ENCODE measurements around the gene MAP4K1.

MAP4K1 gene

GRCh38 chr19:38617764-38618589 lies at the start of gene MAP4K1:
Gene MAP4K1 (minus strand): TSS chr19:38617953. CDS start chr19:38617895, 58 bp downstream.
- DNase-seq (ENCODE audit: low read depth), result no peak

GRCh38 chr19:38666663-38667511 lies 49.1 kb upstream of the MAP4K1 start:
- peak; percentile 71 for DNase-seq (ENCODE audit: low read depth)

- DNase-seq (ENCODE audit: low read depth), result peak; percentile 76
Measured at GRCh38 chr19:38665950-38666662, 48.4 kb upstream of the MAP4K1 start.

- no peak for DNase-seq (ENCODE audit: low read depth)
Measured at GRCh38 chr19:38665219-38665931, 47.6 kb upstream of the MAP4K1 start.

- DNase-seq (ENCODE audit: low read depth), result no peak
Measured at GRCh38 chr19:38664503-38665211, 46.9 kb upstream of the MAP4K1 start.

GRCh38 chr19:38663957-38664502 lies 46.3 kb upstream of the MAP4K1 start:
- DNase-seq (ENCODE audit: low read depth), result no peak

- DNase-seq (ENCODE audit: low read depth), result no peak
Measured at GRCh38 chr19:38663156-38663651, 45.5 kb upstream of the MAP4K1 start.

- DNase-seq (ENCODE audit: low read depth), result no peak
Measured at GRCh38 chr19:38662537-38663155, 44.9 kb upstream of the MAP4K1 start.

- no peak for DNase-seq (ENCODE audit: low read depth)
Measured at GRCh38 chr19:38661996-38662395, 44.2 kb upstream of the MAP4K1 start.

- DNase-seq (ENCODE audit: low read depth), result no peak
Measured at GRCh38 chr19:38661136-38661535, 43.4 kb upstream of the MAP4K1 start.

- no peak for DNase-seq (ENCODE audit: low read depth)
Measured at GRCh38 chr19:38660724-38661123, 43.0 kb upstream of the MAP4K1 start.

- DNase-seq (ENCODE audit: low read depth), result peak; percentile 100
Measured at GRCh38 chr19:38658462-38659306, 40.9 kb upstream of the MAP4K1 start.

GRCh38 chr19:38657633-38658222 lies 40.0 kb upstream of the MAP4K1 start:
- DNase-seq (ENCODE audit: low read depth), result peak; percentile 71

- no peak for DNase-seq (ENCODE audit: low read depth)
Measured at GRCh38 chr19:38656171-38656981, 38.6 kb upstream of the MAP4K1 start.

- DNase-seq (ENCODE audit: low read depth), result no peak
Measured at GRCh38 chr19:38655148-38655824, 37.5 kb upstream of the MAP4K1 start.

GRCh38 chr19:38654628-38655055 lies 36.9 kb upstream of the MAP4K1 start:
- DNase-seq (ENCODE audit: low read depth), result no peak

- no peak for DNase-seq (ENCODE audit: low read depth)
Measured at GRCh38 chr19:38653028-38653571, 35.3 kb upstream of the MAP4K1 start.
